ENCODE measurements around the gene DAGLA.

DNA sequence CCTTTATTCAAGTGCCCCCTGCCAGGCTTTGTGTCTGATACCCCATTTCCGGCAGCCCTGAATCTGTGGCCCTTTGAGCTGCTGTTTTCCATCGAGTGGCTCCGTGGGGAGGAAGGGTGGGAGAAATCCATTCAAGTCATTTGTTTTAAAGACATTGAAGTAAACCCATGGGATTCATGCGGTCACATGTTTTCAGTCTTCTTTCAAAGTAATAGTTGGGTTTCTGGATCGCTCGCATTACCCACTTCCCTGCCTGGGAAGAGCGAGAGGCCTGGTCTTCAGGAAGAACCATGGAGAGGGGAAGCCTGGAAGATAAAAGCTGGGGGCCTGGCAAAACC is 14.4 kb downstream of the DAGLA start:
- TF ChIP-seq, protein P1, sequence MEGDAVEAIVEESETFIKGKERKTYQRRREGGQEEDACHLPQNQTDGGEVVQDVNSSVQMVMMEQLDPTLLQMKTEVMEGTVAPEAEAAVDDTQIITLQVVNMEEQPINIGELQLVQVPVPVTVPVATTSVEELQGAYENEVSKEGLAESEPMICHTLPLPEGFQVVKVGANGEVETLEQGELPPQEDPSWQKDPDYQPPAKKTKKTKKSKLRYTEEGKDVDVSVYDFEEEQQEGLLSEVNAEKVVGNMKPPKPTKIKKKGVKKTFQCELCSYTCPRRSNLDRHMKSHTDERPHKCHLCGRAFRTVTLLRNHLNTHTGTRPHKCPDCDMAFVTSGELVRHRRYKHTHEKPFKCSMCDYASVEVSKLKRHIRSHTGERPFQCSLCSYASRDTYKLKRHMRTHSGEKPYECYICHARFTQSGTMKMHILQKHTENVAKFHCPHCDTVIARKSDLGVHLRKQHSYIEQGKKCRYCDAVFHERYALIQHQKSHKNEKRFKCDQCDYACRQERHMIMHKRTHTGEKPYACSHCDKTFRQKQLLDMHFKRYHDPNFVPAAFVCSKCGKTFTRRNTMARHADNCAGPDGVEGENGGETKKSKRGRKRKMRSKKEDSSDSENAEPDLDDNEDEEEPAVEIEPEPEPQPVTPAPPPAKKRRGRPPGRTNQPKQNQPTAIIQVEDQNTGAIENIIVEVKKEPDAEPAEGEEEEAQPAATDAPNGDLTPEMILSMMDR (IDR thresholded peaks at IDR 0.05; ENCODE audit: insufficient read depth, low read length, poor library complexity, severe bottlenecking): no peak
- TF ChIP-seq EZH2phosphoT487 (conservative IDR thresholded peaks at IDR 0.05; ENCODE audit: low read length): no peak

Measured in SU-DHL-6 (cell line).